Keratinocyte (primary cell): ENCODE results near the gene FRMD6. TPM values are rescaled to one million over a fixed set of nuclear protein-coding genes. Genes with fewer than 3 reads are reported as not detected.
A peak's percentile ranks its signal among the peaks of the same experiment; 100 is the strongest.

Experiments used
- DNase-seq: peaks from one replicate; pipeline ENCODE4 v3.0.0-alpha.2; 2011; ENCODE audit warnings: low read depth, missing footprints, low spot score
- FAIRE-seq: peaks from 2 replicates; lab custom pipeline; 2011; peaks lifted over from hg19 to GRCh38; lab: Jason Lieb, UNC
- H2AFZ ChIP-seq: 2 replicates; pipeline ENCODE4 v1.6.0; 2012; ENCODE audit warnings: low read length, control low read depth, inconsistent platforms; ENCODE audit not compliant: control insufficient read depth
- H3K27ac ChIP-seq: 2 replicates; pipeline ENCODE4 v1.5.1; 2011; ENCODE audit warnings: low read length; ENCODE audit not compliant: control insufficient read depth, insufficient read depth
- H3K27me3 ChIP-seq: 3 replicates; pipeline ENCODE4 v1.6.0; 2011; ENCODE audit warnings: low read length; ENCODE audit not compliant: control insufficient read depth, insufficient read depth; ENCODE audit errors: extremely low read depth
- H3K36me3 ChIP-seq, 2 experiments: 2 replicates in 1 of 2; 3 replicates in 1 of 2; pipeline ENCODE4 v1.5.1; 2011; ENCODE audit warnings: low read length in 2 of 2, mild to moderate bottlenecking in 1 of 2; ENCODE audit not compliant: control insufficient read depth in 2 of 2, insufficient read depth in 2 of 2; ENCODE audit errors: extremely low read depth in 1 of 2
- H3K4me1 ChIP-seq: 3 replicates; pipeline ENCODE4 v1.5.1; 2011; ENCODE audit warnings: low read length; ENCODE audit not compliant: control insufficient read depth, insufficient read depth; ENCODE audit errors: extremely low read depth
- H3K4me2 ChIP-seq: 3 replicates; pipeline ENCODE4 v1.6.0; 2011; ENCODE audit warnings: low read depth, low read length; ENCODE audit not compliant: control insufficient read depth, insufficient read depth; ENCODE audit errors: extremely low read depth
- H3K4me3 ChIP-seq, 3 experiments: fragments of 200-600 bp in 1 of 3; sonication (generic) in 1 of 3; 2 replicates in 2 of 3; 3 replicates in 1 of 3; pipeline ENCODE4 v1.5.1; 2011 to 2016; ENCODE audit warnings: low read length in 3 of 3, mild to moderate bottlenecking in 3 of 3, control low read depth in 2 of 3, inconsistent platforms in 1 of 3, low read depth in 1 of 3, mixed read lengths in 1 of 3, mixed run types in 1 of 3, moderate library complexity in 1 of 3; ENCODE audit not compliant: control insufficient read depth in 2 of 3, insufficient read depth in 2 of 3; ENCODE audit errors: extremely low read depth in 1 of 3
- H3K79me2 ChIP-seq: 2 replicates; pipeline ENCODE4 v1.6.0; 2012; ENCODE audit warnings: low read length; ENCODE audit not compliant: control insufficient read depth, insufficient read depth
- H3K9ac ChIP-seq: 3 replicates; pipeline ENCODE4 v1.6.0; 2011; ENCODE audit warnings: low read length; ENCODE audit not compliant: control insufficient read depth, insufficient read depth; ENCODE audit errors: extremely low read depth
- H3K9me1 ChIP-seq: 3 replicates; pipeline ENCODE4 v1.6.0; 2011; ENCODE audit warnings: low read length; ENCODE audit not compliant: control insufficient read depth, insufficient read depth; ENCODE audit errors: extremely low read depth
- H3K9me3 ChIP-seq: 2 replicates; pipeline ENCODE4 v1.5.1; 2012; ENCODE audit warnings: low read depth, low read length; ENCODE audit not compliant: control insufficient read depth
- H4K20me1 ChIP-seq: 3 replicates; pipeline ENCODE4 v1.6.0; 2011; ENCODE audit warnings: low read length; ENCODE audit not compliant: control insufficient read depth, insufficient read depth; ENCODE audit errors: extremely low read depth
- CTCF ChIP-seq, 3 experiments: IDR thresholded peaks in 1 of 3; conservative IDR thresholded peaks in 1 of 3; optimal IDR thresholded peaks in 1 of 3; 2 replicates in 2 of 3; 3 replicates in 1 of 3; pipeline versions ENCODE3 to v1.5.1; 2011; ENCODE audit warnings: low read length in 3 of 3, mild to moderate bottlenecking in 3 of 3, moderate library complexity in 2 of 3, control low read depth in 1 of 3, inconsistent platforms in 1 of 3; ENCODE audit not compliant: insufficient read depth in 2 of 3; ENCODE audit errors: extremely low read depth in 1 of 3
- EZH2 ChIP-seq: IDR thresholded peaks from one replicate; pipeline ENCODE4 v1.6.1; 2012; ENCODE audit warnings: inconsistent platforms, mild to moderate bottlenecking, low read length, moderate library complexity
- dilution Hi-C: fragments of 300-500 bp; cut with MboI; formaldehyde crosslinking; loops from one replicate; pipeline ENCODE4 v1.7.0; 2020; ENCODE audit warnings: low sequenced_read_pairs; ENCODE audit not compliant: extremely low pct_ligation_motif_present
- polyA plus RNA-seq, 5 experiments: library from polyadenylated mRNA; depleted of rRNA in 3 of 5; stranded (reverse) in 3 of 5; stranded (forward) in 1 of 5; unstranded in 1 of 5; fragments of >200 nt; gene quantifications; 1 replicate in 1 of 5; 2 replicates in 3 of 5; 3 replicates in 1 of 5; pipeline versions ENCODE4 v1.2.1 to v1.2.3, GENCODE V29; 2011 to 2012; ENCODE audit warnings: missing spikeins in 2 of 5, low read depth in 1 of 5, low replicate concordance in 1 of 5

The FRMD6 gene
- polyA plus RNA-seq, 1 donor (not counting 4 experiments of a cell fraction or from before 2014, with no cell fraction given) = 120 TPM

- no peak overlapping the region for H2AFZ ChIP-seq
- peaks cover 3 to 14% of the 10 kb centered on the region in 2 experiments for H3K36me3 ChIP-seq
- H4K20me1 ChIP-seq = peaks cover 2% of the 10 kb centered on the region
- dilution Hi-C loops = no loop called here
- no peaks in the 10 kb centered on the region for H3K9me3 ChIP-seq
- peaks cover 3% of the 10 kb centered on the region for H3K9me1 ChIP-seq
- no peaks in the 10 kb centered on the region for H3K27me3 ChIP-seq
- peak overlapping the region; percentile 95 for H3K4me2 ChIP-seq
- H3K27ac ChIP-seq = peak overlapping the region; percentile 82
- DNase-seq (no peak), FAIRE-seq (no peak)
- H3K79me2 ChIP-seq = peaks cover 90% of the 10 kb centered on the region
- peaks cover 48% of the 10 kb centered on the region for H3K4me1 ChIP-seq
- H3K9ac ChIP-seq = peak overlapping the region; percentile 81
- peak overlapping the region in 2 of 3 experiments; percentile 90 to 93 for H3K4me3 ChIP-seq
- TF ChIP-seq CTCF (optimal IDR thresholded peaks at IDR 0.05 in 1 of 3, IDR thresholded peaks at IDR 0.05 in 1 of 3, conservative IDR thresholded peaks at IDR 0.05 in 1 of 3; ENCODE audit: extremely low read depth in 1 of 3, insufficient read depth in 2 of 3, low read length in 3 of 3) = no peak
- no peak for TF ChIP-seq EZH2
These were observed 2.2 kb downstream of the FRMD6 start for GRCh38 chr14:51653775-51654532.

- H4K20me1 ChIP-seq = peaks cover 2% of the 10 kb centered on the region
- dilution Hi-C loops = no loop called here
- H3K4me2 ChIP-seq = peak overlapping the region; percentile 95
- H3K9ac ChIP-seq = no peak overlapping the region
- H3K4me1 ChIP-seq = peaks cover 48% of the 10 kb centered on the region
- H3K36me3 ChIP-seq = peaks cover 3 to 16% of the 10 kb centered on the region in 2 experiments
- peaks cover 94% of the 10 kb centered on the region for H3K79me2 ChIP-seq
- H2AFZ ChIP-seq = no peak overlapping the region
- DNase-seq (no peak), FAIRE-seq (no peak)
- no peak for TF ChIP-seq CTCF (optimal IDR thresholded peaks at IDR 0.05 in 1 of 3, IDR thresholded peaks at IDR 0.05 in 1 of 3, conservative IDR thresholded peaks at IDR 0.05 in 1 of 3; ENCODE audit: extremely low read depth in 1 of 3, insufficient read depth in 2 of 3, low read length in 3 of 3)
- no peak for TF ChIP-seq EZH2
- H3K27ac ChIP-seq = no peak overlapping the region
- H3K4me3 ChIP-seq = peak overlapping the region in 2 of 3 experiments; percentile 2 to 93
- H3K9me3 ChIP-seq = no peaks in the 10 kb centered on the region
- H3K27me3 ChIP-seq = no peaks in the 10 kb centered on the region
- H3K9me1 ChIP-seq = peaks cover 3% of the 10 kb centered on the region
These were observed 2.8 kb downstream of the FRMD6 start for GRCh38 chr14:51654533-51654845.
